ENCODE results near the gene PGAP3.

PGAP3 gene

GRCh38 chr17:39631403-39631802 is 56.5 kb downstream of the PGAP3 start:
- Histone ChIP-seq H3K9ac (ENCODE audit: low read length) (peak overlapping the region; percentile 65), H3K36me3 (ENCODE audit: control insufficient read depth, insufficient read depth, low read length) (no peaks in the 10 kb centered on the region), H3K4me3 (ENCODE audit: low read length) (peak overlapping the region; percentile 7), H3K4me1 (ENCODE audit: control insufficient read depth, insufficient read depth, low read length) (peaks cover 71% of the 10 kb centered on the region), H3K9me3 (ENCODE audit: control insufficient read depth, low read length) (no peaks in the 10 kb centered on the region), H3K27me3 (ENCODE audit: control insufficient read depth, insufficient read depth, low read length) (peaks cover 16% of the 10 kb centered on the region)

- H3K27me3 ChIP-seq (ENCODE audit: control insufficient read depth, insufficient read depth, low read length): peaks cover 28% of the 10 kb centered on the region
- H3K36me3 ChIP-seq (ENCODE audit: control insufficient read depth, insufficient read depth, low read length): no peaks in the 10 kb centered on the region
- H3K4me1 ChIP-seq (ENCODE audit: control insufficient read depth, insufficient read depth, low read length): peaks cover 82% of the 10 kb centered on the region
- H3K9ac ChIP-seq (ENCODE audit: low read length): peak overlapping the region; percentile 60
- H3K9me3 ChIP-seq (ENCODE audit: control insufficient read depth, low read length): no peaks in the 10 kb centered on the region
- H3K4me3 ChIP-seq (ENCODE audit: low read length): no peak overlapping the region
Observed at GRCh38 chr17:39629898-39630297, 58.0 kb downstream of the PGAP3 start.

- Histone ChIP-seq H3K9me3 (ENCODE audit: control insufficient read depth, low read length) (no peaks in the 10 kb centered on the region), H3K4me1 (ENCODE audit: control insufficient read depth, insufficient read depth, low read length) (peaks cover 82% of the 10 kb centered on the region), H3K9ac (ENCODE audit: low read length) (peak overlapping the region; percentile 60), H3K27me3 (ENCODE audit: control insufficient read depth, insufficient read depth, low read length) (peaks cover 28% of the 10 kb centered on the region), H3K36me3 (ENCODE audit: control insufficient read depth, insufficient read depth, low read length) (no peaks in the 10 kb centered on the region), H3K4me3 (ENCODE audit: low read length) (no peak overlapping the region)
Observed at GRCh38 chr17:39629494-39629880, 58.4 kb downstream of the PGAP3 start.

DNA sequence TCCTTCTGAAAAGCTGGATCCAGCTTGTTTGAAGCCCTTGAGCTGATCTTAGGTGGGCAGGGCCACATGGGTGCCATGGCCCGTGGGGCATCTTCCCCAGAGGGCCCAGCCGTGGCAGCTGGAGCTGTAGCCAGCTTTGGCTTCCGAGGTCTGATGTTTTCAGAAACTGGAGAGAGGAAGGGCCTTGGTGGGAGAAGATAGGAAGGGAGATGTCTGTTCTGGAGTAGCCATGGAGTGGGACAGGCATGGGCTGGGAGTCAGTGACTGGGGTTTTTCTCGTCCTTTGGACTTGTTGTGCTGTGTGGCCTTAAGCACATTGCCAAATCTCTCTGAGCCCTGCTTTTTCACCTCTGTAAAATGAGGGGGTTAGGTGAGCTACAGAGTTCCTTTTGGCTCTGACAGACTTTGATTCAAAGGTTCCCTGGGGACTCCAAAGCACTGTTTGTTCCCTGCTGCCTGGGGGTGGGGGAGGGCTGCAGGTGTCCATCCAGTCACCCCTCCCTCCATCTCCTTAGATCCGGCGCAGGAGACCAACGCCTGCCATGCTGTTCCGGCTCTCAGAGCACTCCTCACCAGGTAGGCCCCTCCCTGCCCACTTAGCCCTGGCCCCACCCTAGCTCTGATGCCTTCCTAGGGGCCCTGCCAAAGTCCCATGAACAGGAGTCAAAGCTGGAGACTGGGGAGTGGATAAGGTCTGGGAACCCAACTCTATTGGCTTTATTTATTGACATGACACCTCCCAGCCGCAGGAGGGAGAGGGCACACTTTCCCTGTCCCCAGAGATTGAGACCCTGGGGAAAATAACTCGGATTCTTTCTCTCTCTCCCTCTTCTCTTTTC is 59.0 kb downstream of the PGAP3 start:
- Histone ChIP-seq H3K4me1 (ENCODE audit: control insufficient read depth, insufficient read depth, low read length) (peaks cover 77% of the 10 kb centered on the region), H3K36me3 (ENCODE audit: control insufficient read depth, insufficient read depth, low read length) (no peaks in the 10 kb centered on the region), H3K27me3 (ENCODE audit: control insufficient read depth, insufficient read depth, low read length) (peaks cover 28% of the 10 kb centered on the region), H3K9me3 (ENCODE audit: control insufficient read depth, low read length) (no peaks in the 10 kb centered on the region), H3K4me3 (ENCODE audit: low read length) (peak overlapping the region; percentile 14), H3K9ac (ENCODE audit: low read length) (peak overlapping the region; percentile 60)

DNA sequence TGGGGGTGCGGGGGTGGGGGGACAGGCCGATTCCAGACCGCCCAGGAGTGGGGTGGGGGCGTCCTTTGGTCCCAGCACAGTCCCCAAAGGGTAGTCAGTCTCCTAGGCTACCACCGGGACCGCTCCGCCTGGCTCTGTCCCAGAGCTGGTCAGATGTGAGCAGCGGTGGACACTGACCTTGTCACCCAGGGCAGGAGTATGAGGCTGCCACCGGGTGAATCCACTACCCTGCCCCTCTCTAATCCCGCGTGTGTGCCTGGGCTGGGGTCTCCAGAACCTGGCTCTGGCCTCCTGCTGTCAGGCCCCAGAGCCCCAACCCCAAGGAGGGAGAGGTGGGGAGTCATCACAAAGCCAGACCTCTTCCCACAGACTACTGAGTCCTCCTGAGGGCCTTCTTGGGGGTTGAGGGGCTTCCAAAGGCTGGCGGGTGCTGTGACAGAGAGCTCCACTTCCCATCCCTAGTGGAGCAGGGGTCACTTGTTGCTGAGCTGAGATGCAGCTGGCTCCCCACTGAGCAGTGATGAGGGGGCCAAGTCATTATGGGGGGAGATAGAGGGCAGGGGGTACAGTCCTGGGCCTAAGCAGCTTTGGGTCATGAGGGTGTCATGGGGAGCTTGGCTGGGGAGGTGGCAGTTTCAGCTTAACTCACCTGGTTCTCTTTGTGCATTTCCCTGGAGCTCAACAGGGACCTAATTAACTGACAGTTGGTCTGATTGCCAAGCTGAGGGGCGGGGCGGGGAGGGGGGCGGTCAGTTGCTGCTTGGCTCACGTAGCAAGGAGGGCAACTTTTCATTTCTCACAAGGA is 59.9 kb downstream of the PGAP3 start:
- no peaks in the 10 kb centered on the region for H3K9me3 ChIP-seq (ENCODE audit: control insufficient read depth, low read length)
- H3K36me3 ChIP-seq (ENCODE audit: control insufficient read depth, insufficient read depth, low read length): no peaks in the 10 kb centered on the region
- peaks cover 28% of the 10 kb centered on the region for H3K27me3 ChIP-seq (ENCODE audit: control insufficient read depth, insufficient read depth, low read length)
- H3K4me3 ChIP-seq (ENCODE audit: low read length): no peak overlapping the region
- H3K4me1 ChIP-seq (ENCODE audit: control insufficient read depth, insufficient read depth, low read length): peaks cover 77% of the 10 kb centered on the region
- peak overlapping the region; percentile 76 for H3K9ac ChIP-seq (ENCODE audit: low read length)

DNA sequence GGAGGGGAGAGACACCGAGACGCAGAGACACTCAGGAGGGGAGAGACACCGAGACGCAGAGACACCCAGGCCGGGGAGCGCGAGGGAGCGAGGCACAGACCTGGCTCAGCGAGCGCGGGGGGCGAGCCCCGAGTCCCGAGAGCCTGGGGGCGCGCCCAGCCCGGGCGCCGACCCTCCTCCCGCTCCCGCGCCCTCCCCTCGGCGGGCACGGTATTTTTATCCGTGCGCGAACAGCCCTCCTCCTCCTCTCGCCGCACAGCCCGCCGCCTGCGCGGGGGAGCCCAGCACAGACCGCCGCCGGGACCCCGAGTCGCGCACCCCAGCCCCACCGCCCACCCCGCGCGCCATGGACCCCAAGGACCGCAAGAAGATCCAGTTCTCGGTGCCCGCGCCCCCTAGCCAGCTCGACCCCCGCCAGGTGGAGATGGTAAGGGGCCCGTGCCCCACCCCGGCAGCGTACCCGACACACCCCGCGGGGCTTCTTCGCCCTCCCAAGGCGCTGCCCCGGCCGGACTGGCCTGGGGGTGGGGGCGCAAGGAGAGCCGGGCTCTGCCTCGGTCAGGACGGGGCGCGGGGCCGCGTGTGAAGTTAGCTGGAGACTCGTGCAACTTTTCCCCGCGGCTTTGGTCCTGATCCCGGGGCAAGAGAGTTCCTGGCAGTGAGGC is 60.7 kb downstream of the PGAP3 start:
- H3K9ac ChIP-seq (ENCODE audit: low read length): peak overlapping the region; percentile 76
- peaks cover 71% of the 10 kb centered on the region for H3K4me1 ChIP-seq (ENCODE audit: control insufficient read depth, insufficient read depth, low read length)

DNA sequence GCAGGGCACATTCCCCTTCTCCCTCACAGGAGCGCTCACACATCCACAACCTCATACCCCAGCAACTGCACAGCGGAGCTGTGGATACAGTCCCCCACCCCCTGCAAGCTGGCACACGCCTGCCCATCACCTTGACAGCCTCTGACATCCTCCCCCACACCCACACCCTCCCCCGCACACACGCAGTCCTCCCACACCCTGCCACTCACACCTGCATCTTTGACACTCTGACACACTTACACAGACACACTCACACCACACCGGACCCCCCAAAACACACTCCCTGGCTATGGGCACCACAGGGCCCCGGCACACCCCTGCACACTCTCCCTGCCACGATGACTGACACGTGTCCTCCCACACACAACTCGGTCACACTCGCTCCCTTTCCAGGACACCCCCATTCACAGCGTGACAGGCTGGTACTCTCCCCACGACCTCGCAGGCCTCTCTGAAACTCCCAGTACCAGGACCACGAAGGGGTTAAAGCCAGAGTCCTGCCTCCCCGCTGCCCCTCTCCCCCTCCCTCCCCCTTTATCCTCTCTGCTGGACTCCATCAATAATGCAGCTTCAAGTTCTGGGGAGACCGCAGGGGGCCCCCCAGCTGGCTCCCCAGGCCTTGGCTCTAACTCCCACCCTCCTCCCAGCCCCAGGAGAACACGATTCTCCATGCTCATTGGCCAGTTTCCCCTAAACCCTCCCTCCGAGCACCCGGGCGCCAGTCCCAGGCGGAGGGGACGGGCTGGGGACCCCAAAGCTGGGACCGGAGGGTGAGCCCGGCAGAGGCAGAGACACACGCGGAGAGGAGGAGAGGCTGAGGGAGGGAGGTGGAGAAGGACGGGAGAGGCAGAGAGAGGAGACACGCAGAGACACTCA is 61.4 kb downstream of the PGAP3 start, which contains the start of gene PPP1R1B:
TSS of gene PPP1R1B (plus strand) at position 782 of the 876 bp plus-strand sequence. CDS start 441 bp downstream, outside the sequence.
- H3K4me1 ChIP-seq (ENCODE audit: control insufficient read depth, insufficient read depth, low read length): peaks cover 67% of the 10 kb centered on the region
- peak within 1 kb of the TSS; percentile 76 for H3K9ac ChIP-seq (ENCODE audit: low read length)
- H3K27me3 ChIP-seq (ENCODE audit: control insufficient read depth, insufficient read depth, low read length): peaks cover 28% of the 10 kb centered on the region

More for the DNA sequence above, 60.7 kb downstream of the PGAP3 start:
- Histone ChIP-seq H3K27me3 (ENCODE audit: control insufficient read depth, insufficient read depth, low read length) (peaks cover 28% of the 10 kb centered on the region), H3K4me3 (ENCODE audit: low read length) (peak overlapping the region; percentile 47), H3K9me3 (ENCODE audit: control insufficient read depth, low read length) (no peaks in the 10 kb centered on the region), H3K36me3 (ENCODE audit: control insufficient read depth, insufficient read depth, low read length) (no peaks in the 10 kb centered on the region)

GRCh38 chr17:39625198-39625785 is 62.6 kb downstream of the PGAP3 start:
- no peak overlapping the region for H3K4me3 ChIP-seq (ENCODE audit: low read length)
- peaks cover 28% of the 10 kb centered on the region for H3K27me3 ChIP-seq (ENCODE audit: control insufficient read depth, insufficient read depth, low read length)
- peaks cover 64% of the 10 kb centered on the region for H3K4me1 ChIP-seq (ENCODE audit: control insufficient read depth, insufficient read depth, low read length)
- no peaks in the 10 kb centered on the region for H3K9me3 ChIP-seq (ENCODE audit: control insufficient read depth, low read length)
- H3K36me3 ChIP-seq (ENCODE audit: control insufficient read depth, insufficient read depth, low read length): no peaks in the 10 kb centered on the region
- no peak overlapping the region for H3K9ac ChIP-seq (ENCODE audit: low read length)

More for the DNA sequence above, 61.4 kb downstream of the PGAP3 start, which contains the start of gene PPP1R1B:
- Histone ChIP-seq H3K9me3 (ENCODE audit: control insufficient read depth, low read length) (no peaks in the 10 kb centered on the region), H3K36me3 (ENCODE audit: control insufficient read depth, insufficient read depth, low read length) (no peaks in the 10 kb centered on the region), H3K4me3 (ENCODE audit: low read length) (peak within 1 kb of the TSS; percentile 47)

DNA sequence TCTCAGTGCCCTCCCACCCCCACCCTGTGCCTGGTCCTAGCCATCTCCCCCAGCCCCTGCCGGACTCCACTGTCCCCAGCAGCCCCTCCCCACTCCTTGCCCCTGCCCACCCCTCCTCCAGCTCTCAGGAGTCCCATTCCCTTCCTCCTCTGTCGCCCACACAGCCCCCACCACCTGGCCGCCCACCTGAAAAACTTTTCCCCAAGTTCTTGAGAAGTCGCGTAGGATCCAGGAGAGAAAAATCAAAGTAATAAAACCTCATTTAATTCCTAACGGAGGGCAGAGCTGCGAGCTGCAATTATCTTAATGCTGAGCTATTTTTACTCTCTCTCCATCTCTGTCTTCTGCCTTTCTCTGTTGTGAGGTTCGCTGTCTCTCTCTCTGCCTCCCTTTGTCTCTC is 63.5 kb downstream of the PGAP3 start:
- Histone ChIP-seq H3K4me1 (ENCODE audit: control insufficient read depth, insufficient read depth, low read length) (peaks cover 59% of the 10 kb centered on the region), H3K9me3 (ENCODE audit: control insufficient read depth, low read length) (no peaks in the 10 kb centered on the region), H3K27me3 (ENCODE audit: control insufficient read depth, insufficient read depth, low read length) (peaks cover 28% of the 10 kb centered on the region), H3K4me3 (ENCODE audit: low read length) (no peak overlapping the region), H3K9ac (ENCODE audit: low read length) (no peak overlapping the region), H3K36me3 (ENCODE audit: control insufficient read depth, insufficient read depth, low read length) (no peaks in the 10 kb centered on the region)

- Histone ChIP-seq H3K9me3 (ENCODE audit: control insufficient read depth, low read length) (no peaks in the 10 kb centered on the region), H3K36me3 (ENCODE audit: control insufficient read depth, insufficient read depth, low read length) (no peaks in the 10 kb centered on the region), H3K9ac (ENCODE audit: low read length) (peak overlapping the region; percentile 50), H3K27me3 (ENCODE audit: control insufficient read depth, insufficient read depth, low read length) (peaks cover 28% of the 10 kb centered on the region), H3K4me3 (ENCODE audit: low read length) (no peak overlapping the region), H3K4me1 (ENCODE audit: control insufficient read depth, insufficient read depth, low read length) (peaks cover 59% of the 10 kb centered on the region)
Observed at GRCh38 chr17:39623356-39623950, 64.4 kb downstream of the PGAP3 start.

All from mucosa of stomach (tissue), 1 donor.